Activated naive CD8-positive, alpha-beta T cell treated with anti-CD3 and anti-CD28 coated beads, Interleukin-2, amount 50 U/mL, for 24 hours (primary cell): ENCODE measurements around the gene ABL2.

ENCODE experiments used
- ATAC-seq: fragments of 150-1000 bp; cut with Tn5 transposase; one replicate; pipeline ENCODE4 v1.10.0; 2021
- DNase-seq: peaks from one replicate; pipeline ENCODE4 v3.0.0; 2021
- H3K27ac Mint-ChIP-seq: one replicate; pipeline ENCODE4 v1.8.0; 2021; ENCODE audit warnings: mild to moderate bottlenecking, mixed read lengths
- H3K27me3 Mint-ChIP-seq: one replicate; pipeline ENCODE4 v1.8.0; 2021; ENCODE audit warnings: mixed read lengths
- H3K36me3 Mint-ChIP-seq: one replicate; pipeline ENCODE4 v1.8.0; 2021; ENCODE audit warnings: low read depth, mixed read lengths
- H3K4me1 Mint-ChIP-seq: one replicate; pipeline ENCODE4 v1.8.0; 2021; ENCODE audit warnings: mixed read lengths
- H3K4me3 Mint-ChIP-seq: one replicate; pipeline ENCODE4 v1.8.0; 2021; ENCODE audit warnings: mild to moderate bottlenecking, moderate library complexity, mixed read lengths
- H3K9me3 Mint-ChIP-seq: one replicate; pipeline ENCODE4 v1.8.0; 2021; ENCODE audit warnings: mixed read lengths

Gene ABL2

DNA sequence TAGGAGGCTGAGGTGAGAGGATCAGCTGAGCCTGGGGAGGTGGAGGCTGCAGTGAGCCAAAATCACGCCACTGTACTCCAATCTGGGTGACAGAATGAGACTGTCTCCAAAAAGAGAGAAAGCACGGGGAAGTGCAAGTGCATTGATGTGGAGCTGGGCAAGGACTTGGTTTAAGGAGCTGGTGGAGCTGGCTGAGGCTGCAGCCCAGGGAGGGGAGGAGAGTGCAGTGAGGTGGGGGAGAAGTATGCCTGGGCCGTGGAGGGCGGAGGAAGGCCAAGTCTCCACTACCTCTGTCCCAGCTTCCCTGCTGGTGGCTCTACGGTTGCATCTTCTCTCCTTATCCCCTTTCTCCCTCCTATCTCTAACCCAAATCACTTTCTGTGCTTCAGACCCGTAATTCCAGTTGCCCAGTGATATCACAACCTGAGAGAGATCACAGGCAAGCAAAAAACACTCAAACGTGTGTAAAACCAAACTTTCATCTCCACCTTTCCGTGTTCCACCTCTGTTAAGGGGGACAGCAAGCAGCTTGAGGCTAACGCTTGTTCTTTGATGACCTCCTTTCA, 136.5 kb downstream of the ABL2 start:
- Mint-ChIP-seq H3K4me1 (peaks cover 5% of the 10 kb centered on the region), H3K36me3 (peaks cover 29% of the 10 kb centered on the region), H3K4me3 (no peak overlapping the region), H3K9me3 (no peaks in the 10 kb centered on the region), H3K27ac (peak overlapping the region; percentile 37), H3K27me3 (no peaks in the 10 kb centered on the region)
- DNase-seq, result no peak
- ATAC-seq, result no peak

DNA sequence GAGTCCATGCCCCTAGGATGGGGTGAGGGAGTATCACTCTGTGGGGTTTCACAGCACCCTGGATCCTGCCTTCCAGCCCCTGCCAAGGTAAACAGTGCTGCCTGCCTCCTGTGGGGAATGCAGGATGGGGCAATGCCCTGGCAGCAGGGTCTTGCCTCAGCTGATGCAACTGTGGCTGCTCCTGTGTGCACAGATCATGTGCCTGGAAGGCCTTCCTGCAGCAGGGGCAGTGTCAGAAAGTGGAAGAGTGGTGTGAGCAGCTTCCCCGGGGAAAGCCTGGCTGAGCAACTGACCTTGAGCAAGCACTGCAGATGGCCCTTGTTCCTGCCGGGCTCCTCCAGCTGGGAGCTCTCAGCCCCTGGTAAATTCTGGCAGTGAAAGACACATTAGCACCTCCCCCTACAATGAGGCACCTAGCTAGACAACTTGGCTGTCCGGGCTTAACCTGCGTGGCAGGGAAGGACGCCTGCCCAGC, 137.7 kb downstream of the ABL2 start:
- Mint-ChIP-seq H3K36me3 (peaks cover 26% of the 10 kb centered on the region), H3K27ac (no peak overlapping the region), H3K4me3 (no peak overlapping the region)

GRCh38 chr1:179090923-179091322, 138.6 kb downstream of the ABL2 start:
- peaks cover 24% of the 10 kb centered on the region for H3K36me3 Mint-ChIP-seq
- no peak for DNase-seq
- no peaks in the 10 kb centered on the region for H3K27me3 Mint-ChIP-seq
- ATAC-seq, result no peak
- H3K9me3 Mint-ChIP-seq, result no peaks in the 10 kb centered on the region
- H3K27ac Mint-ChIP-seq, result no peak overlapping the region
- no peak overlapping the region for H3K4me3 Mint-ChIP-seq
- peaks cover 5% of the 10 kb centered on the region for H3K4me1 Mint-ChIP-seq

More for the DNA sequence above, 137.7 kb downstream of the ABL2 start:
- Mint-ChIP-seq H3K9me3 (no peaks in the 10 kb centered on the region), H3K4me1 (peaks cover 5% of the 10 kb centered on the region), H3K27me3 (no peaks in the 10 kb centered on the region)
- DNase-seq (no peak), ATAC-seq (no peak)

GRCh38 chr1:179090522-179090921, 139.0 kb downstream of the ABL2 start:
- Mint-ChIP-seq H3K4me3 (no peak overlapping the region), H3K27ac (no peak overlapping the region), H3K4me1 (peaks cover 5% of the 10 kb centered on the region), H3K36me3 (peaks cover 22% of the 10 kb centered on the region), H3K9me3 (no peaks in the 10 kb centered on the region), H3K27me3 (no peaks in the 10 kb centered on the region)
- ATAC-seq (no peak), DNase-seq (no peak)

DNA sequence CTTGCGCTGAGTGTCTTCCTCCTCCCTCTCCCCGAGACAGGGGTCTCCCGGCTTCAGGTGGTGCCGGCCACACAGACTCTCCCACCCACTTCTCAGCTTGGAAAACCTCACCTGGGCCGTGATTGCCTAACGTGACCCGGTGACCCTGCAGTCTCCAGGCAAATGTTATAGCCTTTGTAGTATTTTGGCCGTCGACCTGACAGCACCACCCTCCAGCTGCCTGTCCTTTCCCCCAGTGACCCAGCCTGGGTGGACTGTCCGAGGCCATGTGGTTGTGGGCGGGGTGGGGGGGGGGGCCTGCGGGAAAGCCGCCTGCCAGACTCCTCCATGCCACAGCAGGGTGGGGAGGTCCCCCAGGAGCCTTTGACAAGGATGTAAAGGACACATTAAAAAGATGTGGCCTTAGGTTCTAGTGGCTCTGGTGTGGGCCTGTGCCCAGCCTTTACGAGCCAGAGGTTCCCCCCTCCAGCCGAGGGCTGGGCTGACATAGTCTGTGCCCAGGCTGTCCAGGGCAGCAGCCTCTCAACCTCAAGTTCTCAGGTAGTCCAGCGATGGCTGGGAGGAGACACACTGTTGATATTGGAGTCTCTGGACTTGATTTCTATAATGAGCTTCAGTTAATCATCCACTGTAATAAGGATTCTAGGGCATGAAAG, 139.5 kb downstream of the ABL2 start:
- peaks cover 5% of the 10 kb centered on the region for H3K4me1 Mint-ChIP-seq
- DNase-seq (no peak), ATAC-seq (no peak)
- no peaks in the 10 kb centered on the region for H3K9me3 Mint-ChIP-seq
- H3K27me3 Mint-ChIP-seq, result no peaks in the 10 kb centered on the region
- no peak overlapping the region for H3K27ac Mint-ChIP-seq
- H3K36me3 Mint-ChIP-seq, result peaks cover 21% of the 10 kb centered on the region
- H3K4me3 Mint-ChIP-seq, result no peak overlapping the region

DNA sequence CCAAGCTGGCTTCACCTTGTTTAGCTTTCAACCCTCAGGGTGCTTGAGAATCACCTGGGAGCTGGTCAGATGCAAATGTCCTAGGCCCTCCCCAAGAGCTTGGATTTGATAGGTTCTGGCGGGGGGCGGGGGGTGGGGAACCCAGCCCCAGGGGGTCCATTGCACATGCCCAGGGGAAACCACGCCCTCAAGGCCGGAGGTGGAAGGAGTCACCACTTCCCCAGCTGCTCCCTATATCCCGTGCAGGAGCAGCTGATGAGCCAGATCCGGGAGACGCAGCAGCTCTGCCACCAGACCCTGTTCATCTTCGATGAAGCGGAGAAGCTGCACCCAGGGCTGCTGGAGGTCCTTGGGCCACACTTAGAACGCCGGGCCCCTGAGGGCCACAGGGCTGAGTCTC, 141.8 kb downstream of the ABL2 start:
- Mint-ChIP-seq H3K4me3 (no peak overlapping the region), H3K27ac (no peak overlapping the region), H3K27me3 (no peaks in the 10 kb centered on the region), H3K36me3 (peaks cover 17% of the 10 kb centered on the region), H3K9me3 (no peaks in the 10 kb centered on the region), H3K4me1 (peaks cover 15% of the 10 kb centered on the region)
- DNase-seq, result no peak
- no peak for ATAC-seq

GRCh38 chr1:179083533-179083932, 145.9 kb downstream of the ABL2 start:
- peaks cover 9% of the 10 kb centered on the region for H3K36me3 Mint-ChIP-seq
- no peaks in the 10 kb centered on the region for H3K9me3 Mint-ChIP-seq
- H3K27ac Mint-ChIP-seq, result peak overlapping the region; percentile 92
- DNase-seq (no peak), ATAC-seq (no peak)
- peaks cover 26% of the 10 kb centered on the region for H3K4me1 Mint-ChIP-seq
- no peaks in the 10 kb centered on the region for H3K27me3 Mint-ChIP-seq
- peak overlapping the region; percentile 95 for H3K4me3 Mint-ChIP-seq

- H3K27ac Mint-ChIP-seq, result peak overlapping the region; percentile 92
- ATAC-seq (no peak), DNase-seq (no peak)
- H3K36me3 Mint-ChIP-seq, result peaks cover 7% of the 10 kb centered on the region
- peaks cover 26% of the 10 kb centered on the region for H3K4me1 Mint-ChIP-seq
- no peaks in the 10 kb centered on the region for H3K9me3 Mint-ChIP-seq
- H3K4me3 Mint-ChIP-seq, result peak overlapping the region; percentile 95
- no peaks in the 10 kb centered on the region for H3K27me3 Mint-ChIP-seq
Observed at GRCh38 chr1:179082999-179083335, 146.5 kb downstream of the ABL2 start.

DNA sequence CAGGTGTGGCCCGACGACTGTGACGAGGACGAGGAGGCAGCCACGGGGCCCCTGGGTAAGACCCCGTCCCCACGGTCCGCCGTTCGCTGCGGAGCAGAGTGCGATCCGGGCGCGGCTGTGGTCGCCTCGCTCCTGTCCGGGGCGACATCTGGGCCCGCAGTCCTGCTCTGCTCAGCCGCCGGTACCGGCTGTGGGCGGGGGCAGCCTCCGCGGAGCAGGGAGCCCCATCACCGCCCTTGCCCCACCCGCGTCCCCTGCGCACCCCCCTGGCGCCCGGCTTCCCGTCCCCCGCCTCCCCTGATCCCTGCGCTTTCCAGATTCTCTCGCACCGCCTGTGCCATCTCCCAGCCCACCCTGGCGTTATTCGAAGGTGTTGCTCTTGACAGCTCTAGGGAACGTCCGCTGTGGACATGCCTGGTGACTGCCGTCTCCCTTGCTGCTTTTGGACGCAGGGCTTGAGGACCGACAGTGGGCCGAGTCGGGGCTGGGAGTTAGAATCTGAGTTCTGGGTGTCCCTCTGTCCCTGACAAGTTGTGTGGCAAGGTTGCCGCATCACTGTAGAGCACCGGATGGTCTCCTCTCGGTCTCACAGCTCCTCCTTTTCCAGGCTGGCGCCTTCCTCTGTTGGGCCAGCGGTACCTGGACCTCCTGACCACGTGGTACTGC, 147.0 kb downstream of the ABL2 start:
- Mint-ChIP-seq H3K27me3 (no peaks in the 10 kb centered on the region), H3K9me3 (no peaks in the 10 kb centered on the region)

DNA sequence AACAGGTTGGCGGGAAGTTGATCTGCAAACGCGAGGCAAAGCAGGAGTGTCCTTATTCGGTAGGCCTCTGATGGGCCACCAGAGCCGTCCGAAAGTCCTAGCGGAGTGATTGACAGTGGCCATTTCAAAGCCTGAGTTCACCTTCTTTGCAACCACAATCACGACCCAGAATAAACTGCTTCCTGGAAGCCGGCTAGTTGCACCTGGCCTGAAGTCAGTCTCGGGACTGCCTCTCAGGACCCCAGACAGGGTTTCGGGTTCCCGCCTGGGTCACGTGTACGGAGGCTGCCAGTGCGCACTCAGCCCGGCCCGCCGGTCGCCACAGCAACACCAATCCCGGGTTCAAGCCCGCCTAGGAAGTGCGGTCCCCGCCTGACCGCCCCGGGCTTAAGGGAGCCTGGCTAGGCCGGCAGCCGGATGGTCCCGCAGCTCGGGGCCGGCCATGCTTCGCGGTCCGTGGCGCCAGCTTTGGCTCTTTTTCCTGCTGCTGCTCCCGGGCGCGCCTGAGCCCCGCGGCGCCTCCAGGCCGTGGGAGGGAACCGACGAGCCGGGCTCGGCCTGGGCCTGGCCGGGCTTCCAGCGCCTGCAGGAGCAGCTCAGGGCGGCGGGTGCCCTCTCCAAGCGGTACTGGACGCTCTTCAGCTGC, 147.7 kb downstream of the ABL2 start, which contains the start of gene TOR3A:
TSS of gene TOR3A (plus strand) at position 384 of the 646 bp plus-strand sequence. CDS start at position 443, 59 bp downstream.
- H3K27me3 Mint-ChIP-seq, result no peaks in the 10 kb centered on the region
- H3K9me3 Mint-ChIP-seq, result no peaks in the 10 kb centered on the region
- DNase-seq (peak; percentile 85), ATAC-seq (peak; percentile 86)
- peak within 1 kb of the TSS; percentile 92 for H3K27ac Mint-ChIP-seq
- H3K4me3 Mint-ChIP-seq, result peak within 1 kb of the TSS; percentile 95
- H3K36me3 Mint-ChIP-seq, result peaks cover 7% of the 10 kb centered on the region
- H3K4me1 Mint-ChIP-seq, result peaks cover 26% of the 10 kb centered on the region

More for the DNA sequence above, 147.0 kb downstream of the ABL2 start:
- Mint-ChIP-seq H3K4me3 (peak overlapping the region; percentile 95), H3K36me3 (peaks cover 7% of the 10 kb centered on the region), H3K4me1 (peaks cover 26% of the 10 kb centered on the region), H3K27ac (peak overlapping the region; percentile 92)
- ATAC-seq (peak; percentile 3), DNase-seq (peak; percentile 33)

- H3K9me3 Mint-ChIP-seq, result no peaks in the 10 kb centered on the region
- peaks cover 5% of the 10 kb centered on the region for H3K36me3 Mint-ChIP-seq
- peak overlapping the region; percentile 89 for H3K27ac Mint-ChIP-seq
- peaks cover 26% of the 10 kb centered on the region for H3K4me1 Mint-ChIP-seq
- peak; percentile 16 for DNase-seq
- H3K4me3 Mint-ChIP-seq, result peak overlapping the region; percentile 95
- H3K27me3 Mint-ChIP-seq, result no peaks in the 10 kb centered on the region
- ATAC-seq, result peak; percentile 56
Observed at GRCh38 chr1:179080866-179081686, 148.4 kb downstream of the ABL2 start.

- DNase-seq (peak; percentile 28), ATAC-seq (no peak)
- Mint-ChIP-seq H3K27ac (no peak overlapping the region), H3K4me1 (peaks cover 26% of the 10 kb centered on the region), H3K9me3 (no peaks in the 10 kb centered on the region), H3K36me3 (peaks cover 2% of the 10 kb centered on the region), H3K4me3 (no peak overlapping the region), H3K27me3 (no peaks in the 10 kb centered on the region)
Observed at GRCh38 chr1:179079113-179079761, 150.2 kb downstream of the ABL2 start.

GRCh38 chr1:179077396-179077795, 152.1 kb downstream of the ABL2 start:
- Mint-ChIP-seq H3K4me3 (no peak overlapping the region), H3K27me3 (no peaks in the 10 kb centered on the region), H3K9me3 (no peaks in the 10 kb centered on the region), H3K27ac (no peak overlapping the region), H3K36me3 (peaks cover 3% of the 10 kb centered on the region), H3K4me1 (peaks cover 14% of the 10 kb centered on the region)
- no peak for DNase-seq
- ATAC-seq, result no peak

GRCh38 chr1:179066471-179066870, 163.0 kb downstream of the ABL2 start:
- Mint-ChIP-seq H3K27ac (no peak overlapping the region), H3K4me1 (no peaks in the 10 kb centered on the region), H3K36me3 (peaks cover 30% of the 10 kb centered on the region), H3K27me3 (no peaks in the 10 kb centered on the region), H3K4me3 (no peak overlapping the region), H3K9me3 (no peaks in the 10 kb centered on the region)
- DNase-seq (no peak), ATAC-seq (no peak)
